Cardiac septum (tissue), 1 donor: ENCODE measurements around the gene RNPEPL1. TPM values are rescaled to one million over a fixed set of nuclear protein-coding genes. Genes with fewer than 3 reads are reported as not detected.
"Not testable (repeated sequence)": the region's sequence is repeated elsewhere in the genome, so short reads cannot be mapped to it uniquely, and the experiment has no call there.

Experiments
- DNase-seq: peaks from one replicate; pipeline ENCODE4 v3.0.0-alpha.2; 2020; ENCODE audit warnings: low spot score
- intact Hi-C: fragments of 100-400 bp; cut with DNase I; formaldehyde crosslinking; loops from one replicate; pipeline ENCODE4 v1.14.0; 2022
- total RNA-seq: library from RNA; stranded (reverse); fragmentation: NEBNext Ultra II Directional; extraction: Animal tissue kit (Norgen Biotek cat#: 25700); gene quantifications from one replicate; pipeline ENCODE4 v1.2.1, GENCODE V29; 2021
- donor health status: DM: no; HTN: no; CAD: no.

Gene RNPEPL1
- total RNA-seq, 1 donor from 2014 or later = 73.8 TPM

- intact Hi-C loops = no loop called here
- peak; percentile 74 for DNase-seq
Measured at GRCh38 chr2:240615820-240616547, 47.7 kb downstream of the RNPEPL1 start.

DNA sequence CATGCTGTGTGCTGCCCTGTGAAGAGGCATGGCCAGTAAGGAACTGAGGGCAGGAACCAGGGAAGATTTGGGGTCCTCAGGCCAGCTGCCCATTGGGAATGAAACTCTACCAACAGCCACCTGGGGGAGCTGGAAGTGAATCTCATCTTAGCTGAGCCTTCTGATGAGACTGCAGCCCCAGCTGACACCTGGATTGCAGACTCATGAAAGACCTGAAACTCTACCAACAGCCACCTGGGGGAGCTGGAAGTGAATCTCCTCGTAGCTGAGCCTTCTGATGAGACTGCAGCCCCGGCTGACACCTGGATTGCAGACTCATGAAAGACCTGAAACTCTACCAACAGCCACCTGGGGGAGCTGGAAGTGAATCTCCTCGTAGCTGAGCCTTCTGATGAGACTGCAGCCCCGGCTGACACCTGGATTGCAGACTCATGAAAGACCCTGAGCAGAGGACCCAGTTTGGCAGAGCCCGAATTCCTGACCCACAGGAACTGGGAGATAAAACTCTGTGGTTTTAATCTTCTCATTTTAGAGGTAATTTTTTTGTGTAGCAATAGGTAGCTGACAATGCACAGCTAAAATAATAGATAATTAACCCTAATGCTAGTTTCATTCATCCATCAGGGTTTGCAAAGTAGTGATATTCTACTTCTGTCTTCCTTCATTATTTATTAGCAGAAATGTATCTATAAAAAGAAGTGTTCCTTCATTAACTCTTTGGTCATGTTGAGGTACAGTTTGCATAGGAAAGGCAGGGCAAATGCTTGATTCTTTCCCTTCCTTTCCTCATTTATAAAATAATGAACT, 48.8 kb downstream of the RNPEPL1 start:
- DNase-seq, intact Hi-C loops: not testable (repeated sequence)

- no peak for DNase-seq
- intact Hi-C loops = no loop called here
Measured at GRCh38 chr2:240618776-240619175, 50.5 kb downstream of the RNPEPL1 start.

DNA sequence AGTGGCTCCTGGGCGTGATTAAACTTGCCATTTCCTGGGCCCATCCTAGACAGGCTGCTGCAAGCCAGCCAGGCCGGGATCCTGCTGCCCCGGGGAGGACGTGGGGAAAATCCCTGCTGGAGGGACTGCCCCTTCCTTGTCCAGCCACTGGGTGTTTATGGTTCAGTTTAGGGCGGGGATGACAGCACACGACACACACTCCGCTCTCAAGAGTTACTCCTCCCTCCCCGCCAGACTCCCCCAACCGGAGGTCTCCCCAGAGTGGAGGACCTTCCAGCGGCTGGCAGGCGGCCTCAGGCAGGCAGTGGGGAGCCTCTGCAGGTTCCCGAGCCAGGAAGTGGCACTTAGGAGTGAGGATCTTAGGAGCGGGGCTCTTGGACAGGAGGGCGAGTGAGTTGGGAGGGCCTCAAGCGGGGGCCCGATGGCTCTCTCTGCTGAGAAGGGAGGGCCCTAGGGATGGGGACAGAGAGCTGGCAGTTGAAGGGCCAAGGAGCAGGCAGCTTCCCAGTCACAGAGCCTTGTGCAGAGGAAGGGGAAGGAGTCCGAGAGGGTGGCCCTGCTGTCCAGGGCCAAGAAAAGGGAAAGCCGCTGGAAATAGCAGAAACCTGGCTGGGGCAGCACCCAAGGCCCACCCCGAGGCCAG, 51.3 kb downstream of the RNPEPL1 start:
- peak; percentile 71 for DNase-seq
- intact Hi-C loops = no loop called here

- DNase-seq = peak; percentile 64
- intact Hi-C loops = no loop called here
Measured at GRCh38 chr2:240620149-240620731, 52.0 kb downstream of the RNPEPL1 start.

- intact Hi-C loops = no loop called here
- DNase-seq = peak; percentile 51
Measured at GRCh38 chr2:240620859-240621258, 52.6 kb downstream of the RNPEPL1 start.

DNA sequence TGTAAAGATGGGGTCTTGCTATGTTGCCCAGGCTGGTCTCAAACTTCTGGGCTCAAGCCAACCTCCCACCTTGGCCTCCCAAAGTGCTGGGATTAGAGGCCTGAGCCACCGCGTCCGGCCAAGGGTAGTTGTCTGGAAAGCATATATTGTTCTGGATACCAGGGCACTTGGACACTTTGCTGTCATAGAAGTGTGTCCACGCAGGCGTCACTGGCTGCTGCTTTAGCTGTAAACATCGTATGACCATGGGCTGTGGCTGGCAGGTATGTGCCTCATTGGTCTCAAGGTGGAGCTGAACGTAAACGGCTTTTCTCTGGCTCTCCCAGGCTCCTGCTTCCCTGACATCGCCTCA, 53.8 kb downstream of the RNPEPL1 start:
- intact Hi-C loops = no loop called here
- DNase-seq = peak; percentile 31

DNA sequence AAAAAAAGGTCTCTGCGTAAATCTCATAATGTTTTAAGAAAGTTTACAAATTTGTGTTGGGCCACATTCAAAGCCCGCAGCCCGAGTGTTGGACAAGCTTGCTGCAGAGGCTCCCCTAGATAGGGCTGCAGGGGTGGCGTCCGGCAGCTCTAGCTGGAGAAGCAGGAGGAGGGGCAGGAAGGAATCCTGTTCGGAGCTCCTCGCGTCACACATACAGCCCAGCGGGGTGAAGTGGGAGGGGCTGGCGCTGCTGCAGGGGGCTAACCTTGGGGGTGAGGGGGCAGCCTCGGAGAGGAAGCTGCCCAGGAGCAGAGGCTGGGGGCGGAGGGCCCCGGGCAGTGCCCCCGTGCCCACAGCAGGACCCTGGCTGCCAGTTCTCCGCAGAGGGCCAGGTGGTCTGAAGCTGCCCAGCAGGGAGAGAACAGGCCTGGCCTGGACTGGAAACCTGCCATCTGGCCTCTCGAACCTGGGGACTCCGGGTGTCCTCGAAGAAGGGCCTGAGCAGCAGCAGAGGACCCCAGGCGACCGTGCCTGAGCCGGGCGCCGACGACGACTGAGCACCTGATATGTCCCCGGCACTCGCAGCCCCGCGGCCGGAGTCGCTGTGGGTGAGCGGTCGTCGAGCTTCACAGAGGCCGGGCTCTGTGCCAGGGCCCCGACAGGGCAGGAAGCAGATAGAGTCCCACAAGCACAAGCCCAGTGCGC, 54.4 kb downstream of the RNPEPL1 start:
- peak; percentile 75 for DNase-seq

GRCh38 chr2:240623531-240624010, 55.3 kb downstream of the RNPEPL1 start:
- peak; percentile 47 for DNase-seq
- intact Hi-C loops = no loop called here

More for the DNA sequence above, 54.4 kb downstream of the RNPEPL1 start:
- intact Hi-C loops = no loop called here

DNA sequence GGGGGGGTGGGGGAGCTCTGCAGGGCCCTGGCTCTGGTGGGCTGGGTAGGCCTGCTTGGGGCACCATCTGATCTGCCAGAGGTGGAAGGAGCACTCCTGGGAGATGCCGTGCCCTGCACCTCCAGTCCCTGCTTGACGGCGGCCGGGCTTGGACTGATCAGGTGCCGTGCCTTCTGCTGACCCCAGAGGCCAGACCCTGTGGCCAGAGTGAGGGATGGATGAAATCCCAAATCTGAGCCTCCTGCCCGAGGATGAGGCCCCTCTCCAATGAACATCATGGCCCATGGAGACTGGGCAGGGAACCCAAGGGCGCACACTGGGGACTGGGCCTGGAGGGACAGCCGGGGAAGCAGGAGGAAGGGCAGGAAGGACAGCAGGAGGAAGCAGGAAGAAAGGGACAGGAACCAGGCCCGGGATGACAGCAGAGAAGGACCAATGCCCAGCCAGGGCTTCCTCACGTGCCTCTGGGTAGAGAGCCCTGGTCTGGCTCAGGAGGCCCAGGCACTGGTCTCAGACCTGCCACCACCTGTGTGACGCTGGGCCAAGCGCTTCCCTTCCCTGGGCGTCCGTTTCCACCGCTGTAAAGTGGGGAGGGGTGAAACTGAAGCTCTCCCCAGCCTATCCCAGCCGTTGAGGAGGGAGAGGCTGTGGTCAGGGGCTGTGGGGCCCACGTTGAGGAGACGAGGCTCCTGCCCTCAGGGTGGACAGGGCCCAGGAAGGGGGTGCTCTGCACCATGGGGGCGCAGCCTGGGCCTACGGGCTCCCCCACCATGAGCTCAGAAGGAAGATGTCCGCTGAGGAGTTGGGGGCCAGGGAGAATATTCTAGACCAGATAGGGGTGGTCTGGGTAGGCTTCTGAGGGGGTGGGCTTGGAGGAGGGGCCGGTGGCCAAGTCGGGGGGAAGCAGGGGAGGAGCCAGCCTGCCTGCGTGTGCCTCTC, 56.0 kb downstream of the RNPEPL1 start:
- peak; percentile 63 for DNase-seq
- intact Hi-C loops = no loop called here

GRCh38 chr2:240624950-240625621, 56.8 kb downstream of the RNPEPL1 start, which contains the start of gene GPR35:
TSS of gene GPR35 (plus strand) at chr2:240625480. CDS start at chr2:240629953, 4,473 bp downstream.
- intact Hi-C loops = no loop called here
- peak; percentile 79 for DNase-seq

- peak; percentile 74 for DNase-seq
- intact Hi-C loops = no loop called here
Measured at GRCh38 chr2:240626531-240627300, 58.4 kb downstream of the RNPEPL1 start.

- intact Hi-C loops = no loop called here
- peak; percentile 51 for DNase-seq
Measured at GRCh38 chr2:240627736-240628506, 59.6 kb downstream of the RNPEPL1 start.

- DNase-seq = no peak
- intact Hi-C loops = no loop called here
Measured at GRCh38 chr2:240628507-240628807, 60.2 kb downstream of the RNPEPL1 start.

GRCh38 chr2:240628808-240629618, 60.7 kb downstream of the RNPEPL1 start:
- intact Hi-C loops = no loop called here
- peak; percentile 66 for DNase-seq

GRCh38 chr2:240629619-240629967, 61.3 kb downstream of the RNPEPL1 start:
- intact Hi-C loops = no loop called here
- peak; percentile 24 for DNase-seq
